Articular chondrocyte of knee joint (primary cell): ENCODE measurements around the gene NALCN. TPM values are rescaled to one million over a fixed set of nuclear protein-coding genes. Genes with fewer than 3 reads are reported as not detected.

Experiments used
- total RNA-seq: library from RNA; depleted of rRNA; stranded (reverse); fragments of >200 nt; gene quantifications from 2 replicates; pipeline ENCODE4 v1.2.3, GENCODE V29; 2012

NALCN gene
- 1.3 and 2.7 TPM in 2 replicates for total RNA-seq

GRCh38 chr13:101416181-101417042 lies at the start of gene NALCN:
Gene NALCN, minus strand, starts transcription at chr13:101416508. Its CDS starts 17,382 bp downstream, at chr13:101399126.

GRCh38 chr13:101452519-101453485 lies 36.5 kb upstream of the NALCN start, which contains the start of gene ITGBL1:
Gene ITGBL1, plus strand, starts transcription at chr13:101452675. Its CDS starts 159 bp downstream, at chr13:101452834.

Other genes starting within 250 kb of the NALCN start
- gene ITGBL1, start 36.2 kb upstream of the NALCN start, total RNA-seq = 59.3 and 100 TPM in 2 replicates